MV-4-11 (cell line): ENCODE measurements around the gene RELN.

Source experiments
- DNase-seq: peaks from one replicate; lab custom pipeline; 2025; lab: John Stamatoyannopoulos, UW

RELN gene

DNA sequence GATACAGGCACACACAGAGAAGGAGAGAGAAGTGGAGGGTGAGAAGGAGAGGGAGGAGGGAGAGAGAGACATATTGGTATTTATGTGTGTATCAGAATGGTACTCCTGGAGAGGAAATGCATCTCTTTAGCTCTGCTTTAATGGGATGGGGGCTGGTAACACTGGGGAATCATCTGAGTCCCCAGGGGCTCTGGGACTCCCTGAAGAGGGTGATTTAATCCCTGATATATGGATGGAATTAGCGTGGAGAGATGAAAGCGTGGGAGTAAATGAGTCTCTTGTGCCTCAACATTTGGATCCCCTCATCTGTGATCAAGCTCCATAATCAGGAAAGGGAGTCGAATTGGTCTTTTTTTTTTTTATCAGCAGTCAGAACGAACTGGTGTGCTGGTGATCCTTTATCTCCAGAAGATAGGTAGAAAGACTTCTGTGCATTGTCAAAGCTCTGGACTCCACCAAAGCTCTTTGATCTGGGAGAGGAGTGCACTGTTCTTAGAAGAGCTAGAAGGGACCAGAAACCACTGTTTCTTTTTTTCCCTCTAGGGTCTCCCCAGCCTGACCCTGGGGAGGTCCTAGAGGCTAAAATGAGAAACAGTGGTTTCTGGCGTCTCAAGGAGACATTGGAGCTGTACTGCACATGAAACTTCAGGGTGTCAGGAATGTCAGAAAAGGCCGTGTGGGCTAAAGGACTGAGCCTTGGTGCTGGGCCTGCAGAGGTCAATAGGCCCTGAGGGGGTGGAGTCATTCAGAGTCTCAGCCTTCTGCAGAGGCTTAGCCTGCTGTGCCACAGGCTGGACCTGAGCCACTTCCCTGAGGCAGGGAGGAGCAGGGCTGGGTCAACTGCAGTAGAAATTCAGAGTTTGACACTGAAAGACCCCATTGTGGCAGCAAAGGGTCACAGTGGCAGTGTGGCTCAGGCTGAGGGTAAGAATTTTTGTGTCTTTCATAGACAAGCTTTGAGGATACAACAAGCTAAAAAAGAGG, 309.0 kb downstream of the RELN start:
- no peak for DNase-seq

DNA sequence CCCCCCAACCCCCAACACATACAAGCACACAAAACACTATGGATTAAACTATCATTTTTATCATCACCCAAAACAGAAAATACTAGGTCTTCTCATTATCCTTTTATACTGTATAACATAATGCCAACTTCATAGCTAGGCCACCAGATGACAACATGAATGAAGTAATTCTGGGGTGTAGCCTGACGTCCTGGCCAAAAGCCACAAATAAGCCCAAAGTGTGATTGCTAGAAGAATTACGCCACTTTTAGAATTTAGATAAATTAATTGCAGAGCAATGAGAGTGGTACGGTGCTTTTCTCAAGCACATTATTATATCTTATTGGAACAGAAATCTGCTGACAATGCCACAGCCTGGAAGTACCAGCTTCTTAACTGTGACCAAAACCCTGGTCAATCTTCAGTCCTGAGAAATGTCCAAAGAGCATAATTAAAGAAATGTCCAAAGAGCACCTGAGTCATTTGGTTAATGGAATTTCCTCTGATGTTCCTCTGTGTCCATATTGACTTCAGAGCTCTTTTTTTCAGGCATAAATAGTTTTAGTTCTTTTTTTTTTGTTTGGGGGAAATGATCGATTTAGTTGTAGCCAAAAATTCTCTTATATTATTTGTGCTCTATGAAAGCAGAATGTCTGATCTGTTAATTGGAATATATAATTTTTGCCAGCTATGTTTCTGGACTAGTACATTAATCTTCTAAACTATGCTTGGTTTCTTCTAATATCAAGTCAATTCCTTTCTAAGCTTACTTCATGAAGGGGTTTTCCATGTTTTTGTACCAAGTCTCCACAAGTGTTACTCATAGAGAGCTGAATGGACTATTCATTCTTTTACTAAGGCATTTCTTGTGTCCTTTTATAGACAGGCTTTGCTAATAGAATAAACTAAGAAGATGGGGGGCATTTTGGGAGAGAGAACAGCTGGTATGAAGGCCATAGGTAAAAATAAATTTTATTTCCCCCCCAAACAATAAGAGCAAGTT, 310.0 kb downstream of the RELN start:
- no peak for DNase-seq

DNA sequence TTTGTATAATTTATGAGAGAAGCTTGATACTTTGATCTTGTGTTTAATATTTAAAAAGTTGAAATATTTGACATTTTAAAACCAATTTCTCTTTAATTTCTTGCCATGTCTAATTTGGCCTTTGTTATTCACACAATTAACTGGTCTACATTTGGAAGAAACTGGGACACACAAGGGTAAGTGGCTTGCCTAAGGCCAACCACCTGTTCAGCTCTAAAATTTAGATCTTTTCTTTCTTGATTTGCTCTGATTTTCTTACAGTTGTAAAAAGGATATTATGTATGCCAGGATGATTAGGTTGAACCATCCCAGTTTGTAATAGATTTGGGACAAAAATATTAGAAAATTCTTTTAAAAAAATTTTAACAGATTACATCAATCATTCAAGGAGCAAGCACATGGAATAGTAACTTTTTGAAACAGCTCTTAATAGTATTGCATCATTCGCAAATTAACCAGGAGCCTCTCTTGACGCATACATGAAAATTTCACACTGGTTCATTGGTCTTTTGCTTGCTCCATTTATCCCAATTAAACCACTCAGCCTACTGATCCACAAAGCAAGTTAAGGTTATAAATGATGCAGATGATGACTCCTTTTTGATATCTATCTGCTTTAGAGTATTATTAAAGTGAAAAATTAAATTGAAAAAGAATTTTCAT, 321.0 kb downstream of the RELN start:
- DNase-seq = no peak

DNA sequence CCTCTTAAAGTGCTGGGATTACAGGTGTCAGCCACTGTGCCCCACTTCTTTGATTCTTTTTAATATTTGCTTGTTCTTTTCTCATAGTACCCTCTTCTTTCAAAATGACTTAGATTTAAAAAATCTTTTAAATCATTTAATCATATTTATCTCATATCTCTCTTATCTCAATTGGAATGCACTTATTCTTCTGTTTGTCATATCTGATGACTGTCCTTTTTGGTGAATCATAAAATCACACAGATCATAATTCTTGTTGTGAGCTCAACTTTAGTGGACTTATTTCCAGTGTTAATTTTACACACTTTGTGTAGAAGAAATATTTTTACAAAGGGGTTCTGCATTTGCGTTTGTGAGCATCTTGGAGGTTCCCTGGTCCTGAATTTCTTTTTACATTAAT, 323.1 kb downstream of the RELN start:
- DNase-seq = no peak

DNA sequence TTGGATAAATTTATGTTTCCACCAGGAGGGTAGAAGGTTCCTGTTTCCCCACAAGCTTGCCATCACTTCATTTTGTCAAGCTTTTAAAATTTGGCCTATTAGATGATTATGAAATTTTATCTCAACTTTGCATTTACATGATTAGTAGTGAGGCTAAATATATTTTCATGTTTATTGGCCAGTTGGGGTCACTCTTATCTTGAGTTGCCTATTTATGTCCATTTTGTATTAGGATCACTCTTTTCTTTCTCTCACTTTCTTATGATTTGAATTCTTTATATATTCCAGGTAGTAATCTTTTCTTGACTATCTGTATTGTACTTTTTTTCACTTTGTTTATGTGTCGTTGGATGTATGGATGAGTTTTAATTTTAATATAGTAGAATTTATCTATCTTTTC, 324.9 kb downstream of the RELN start:
- no peak for DNase-seq

DNA sequence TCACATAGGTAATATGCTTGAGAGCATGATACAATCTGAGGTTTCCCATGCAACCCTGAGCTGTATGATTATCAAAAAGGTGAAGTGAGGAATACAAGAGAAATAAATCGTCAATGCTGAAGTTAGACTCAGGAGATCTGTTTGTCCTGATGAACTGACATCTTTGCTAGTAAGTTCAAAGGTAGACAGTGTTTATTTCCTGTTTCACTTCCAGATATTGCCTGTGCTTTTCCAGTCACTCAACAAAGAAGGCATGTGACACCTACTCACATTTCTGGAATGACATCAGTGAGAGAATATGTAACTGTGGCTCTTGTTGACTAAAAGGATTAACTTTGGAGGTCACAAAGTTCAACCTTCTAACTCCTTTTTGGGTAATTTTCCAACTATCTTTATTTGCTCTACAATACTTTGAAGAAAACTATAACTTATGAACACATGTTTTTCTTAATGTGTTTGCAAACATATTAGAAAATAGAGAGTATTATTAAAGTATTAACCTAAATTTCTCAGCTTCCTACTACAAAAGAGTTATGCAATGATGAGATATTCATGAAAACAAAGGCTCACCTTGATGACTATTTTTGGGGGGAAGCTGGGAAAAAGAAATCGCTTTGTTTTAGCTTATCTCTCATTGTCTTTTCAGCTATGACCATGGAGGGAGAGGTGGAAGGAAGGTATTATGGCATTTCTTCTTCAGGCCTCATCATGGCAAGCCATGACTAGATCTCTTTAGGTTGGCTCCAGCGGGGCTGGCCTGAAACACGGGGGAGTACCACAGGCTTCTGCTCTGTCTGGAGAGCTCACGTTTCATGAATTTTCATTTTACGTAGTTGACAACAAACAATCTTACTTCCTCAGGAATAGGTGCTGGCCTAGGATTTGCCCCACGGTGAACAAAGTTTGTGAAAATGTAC, 328.7 kb downstream of the RELN start:
- no peak for DNase-seq

DNA sequence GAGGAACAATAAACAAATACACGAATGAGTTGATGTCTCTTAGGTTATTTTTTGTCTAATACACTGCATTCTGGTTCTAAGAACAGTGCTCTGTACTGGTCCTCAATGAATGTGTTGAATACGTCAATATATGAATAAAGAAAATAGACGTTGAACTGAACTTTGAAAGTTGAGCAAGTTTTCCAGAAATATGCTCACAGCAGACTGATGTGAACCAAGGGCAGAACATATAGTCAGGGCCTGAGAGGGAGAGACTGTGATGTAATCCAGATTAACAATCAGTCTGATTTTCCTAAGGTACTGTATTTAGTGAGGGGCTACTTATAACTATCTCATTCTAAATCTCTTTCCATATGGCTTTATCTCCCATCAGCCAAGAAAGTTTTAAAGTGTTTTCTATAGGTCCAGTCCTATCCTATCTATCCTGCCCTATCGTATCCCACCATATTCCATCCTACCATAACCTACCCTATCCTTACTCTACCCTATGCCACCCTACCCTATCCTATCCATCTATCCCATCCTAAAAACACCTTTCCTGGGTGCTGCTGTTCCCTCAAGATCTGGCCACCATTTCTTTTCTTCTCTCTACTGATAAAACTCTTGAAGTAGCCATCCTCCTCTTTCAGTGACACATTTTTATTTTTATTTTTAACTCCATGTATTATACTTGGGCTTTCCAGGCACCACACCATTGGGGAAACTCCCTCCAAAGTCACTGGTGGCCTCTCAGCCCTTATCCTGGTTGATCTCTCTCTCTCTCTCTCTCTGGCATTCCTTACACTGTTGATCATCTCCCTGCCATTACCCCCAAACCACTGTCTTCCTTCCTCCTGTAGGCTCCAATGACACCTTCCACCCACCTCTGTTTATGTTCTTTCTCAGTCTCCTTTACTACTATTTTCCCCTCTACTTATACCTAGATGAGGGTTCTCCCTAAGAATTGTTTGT, 331.1 kb downstream of the RELN start:
- DNase-seq = no peak

DNA sequence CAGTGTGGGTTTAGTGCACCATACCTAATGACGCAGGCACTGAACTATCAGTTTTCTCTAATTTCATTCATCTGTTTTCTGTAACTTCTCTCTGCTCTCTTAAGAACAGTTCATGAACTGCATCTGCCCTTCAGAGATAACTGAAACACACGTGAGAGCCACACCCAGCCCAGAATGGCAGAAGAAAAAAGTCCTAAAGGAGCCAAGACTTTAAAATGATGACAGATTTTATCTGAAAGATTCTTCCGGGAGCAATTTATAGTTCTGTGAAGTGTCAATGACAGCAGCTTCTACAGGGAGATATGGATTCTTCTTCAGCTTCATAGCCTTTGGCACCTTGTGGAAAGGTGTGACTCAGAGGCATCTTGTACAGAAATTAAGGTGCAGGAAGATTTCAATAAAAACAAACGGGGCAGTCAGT, 332.0 kb downstream of the RELN start:
- no peak for DNase-seq

DNA sequence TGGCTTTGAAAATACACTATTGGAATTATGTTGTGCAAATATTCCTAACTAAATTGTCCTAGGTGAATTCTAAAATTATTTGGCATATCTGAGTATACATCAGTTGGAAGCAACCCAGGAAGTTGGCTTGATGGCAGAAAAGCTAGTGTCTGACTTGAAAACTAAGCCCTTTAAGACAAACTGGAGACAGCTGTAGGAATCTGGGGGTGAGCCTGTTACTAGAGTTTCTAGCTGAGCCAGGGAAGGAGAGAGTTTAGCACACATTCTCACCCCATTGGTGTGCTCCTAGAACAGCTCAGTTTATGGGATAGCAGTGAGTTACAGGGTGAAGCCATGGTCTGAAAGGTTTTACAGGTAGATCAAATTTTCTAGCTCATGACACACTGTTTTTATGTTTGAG, 333.2 kb downstream of the RELN start:
- no peak for DNase-seq

DNA sequence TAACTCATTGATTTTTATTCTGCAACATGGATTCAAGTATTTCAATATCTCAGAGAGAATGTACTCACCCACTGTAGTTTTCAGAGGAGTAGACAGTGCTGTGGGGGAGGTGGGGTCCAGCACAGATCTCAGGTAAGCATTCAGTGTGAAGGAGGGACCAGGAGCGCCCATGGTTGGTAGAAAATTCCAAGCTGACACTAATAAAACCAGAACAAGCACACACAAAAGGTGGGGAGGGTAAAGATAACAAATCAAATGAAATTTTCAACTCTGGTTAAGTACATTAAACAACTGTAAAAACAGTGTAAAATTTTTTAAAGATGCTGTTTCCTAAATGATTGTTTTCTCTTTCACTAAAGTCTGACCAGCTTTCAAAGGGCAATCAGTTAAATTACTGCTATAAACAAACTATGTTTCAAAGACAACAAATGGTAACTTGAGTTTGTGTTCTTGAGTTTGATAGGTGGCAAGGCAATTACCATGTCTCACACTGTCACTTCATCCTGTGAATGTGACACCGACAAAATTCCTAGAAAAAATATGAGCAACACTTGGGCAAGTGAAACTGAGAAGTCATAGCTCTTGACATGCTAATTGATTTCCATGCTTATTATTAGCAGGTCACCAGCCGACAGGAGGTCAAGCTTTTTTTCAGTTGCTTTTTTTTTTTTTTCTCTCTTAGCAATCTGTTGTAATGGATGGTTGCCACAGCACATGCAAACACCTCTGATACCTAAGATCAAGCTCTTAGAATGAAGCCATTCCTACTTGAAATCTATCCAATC, 337.7 kb downstream of the RELN start:
- no peak for DNase-seq

DNA sequence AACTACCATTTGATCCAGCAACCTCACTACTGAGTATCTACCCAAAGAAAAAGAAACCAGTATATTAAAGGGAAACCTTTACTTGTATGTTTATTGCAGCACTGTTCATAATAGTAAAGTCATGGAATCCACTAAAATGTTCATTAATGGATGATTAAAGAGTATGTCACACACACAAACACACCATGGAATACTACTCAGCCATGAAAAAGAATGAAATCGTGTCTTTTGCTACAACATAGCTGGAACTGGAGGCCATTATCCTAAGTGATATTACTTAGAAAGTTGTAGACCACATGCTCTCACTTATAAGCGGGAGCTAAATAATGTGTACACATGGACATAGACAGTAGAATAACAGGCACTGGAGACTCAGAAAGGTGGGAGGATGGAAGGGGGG, 340.4 kb downstream of the RELN start:
- no peak for DNase-seq

DNA sequence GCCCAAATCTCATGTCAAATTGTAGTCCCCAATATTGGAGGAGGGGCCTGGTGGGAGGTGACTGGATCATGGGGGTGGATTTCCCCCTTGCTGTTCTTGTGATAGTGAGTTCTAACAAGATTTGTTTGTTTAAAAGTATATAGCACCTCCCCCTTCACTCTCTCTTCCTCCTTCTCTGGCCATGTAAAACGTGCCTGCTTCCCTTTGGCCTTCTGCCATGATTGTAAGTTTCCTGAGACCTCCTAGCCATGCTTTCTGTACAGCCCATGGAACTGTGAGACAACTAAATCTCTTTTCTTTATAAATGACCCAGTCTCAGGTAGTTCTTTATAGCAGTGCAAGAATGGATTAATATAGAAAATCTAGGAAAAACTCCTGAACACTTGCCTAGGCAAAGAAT, 341.3 kb downstream of the RELN start:
- no peak for DNase-seq

DNA sequence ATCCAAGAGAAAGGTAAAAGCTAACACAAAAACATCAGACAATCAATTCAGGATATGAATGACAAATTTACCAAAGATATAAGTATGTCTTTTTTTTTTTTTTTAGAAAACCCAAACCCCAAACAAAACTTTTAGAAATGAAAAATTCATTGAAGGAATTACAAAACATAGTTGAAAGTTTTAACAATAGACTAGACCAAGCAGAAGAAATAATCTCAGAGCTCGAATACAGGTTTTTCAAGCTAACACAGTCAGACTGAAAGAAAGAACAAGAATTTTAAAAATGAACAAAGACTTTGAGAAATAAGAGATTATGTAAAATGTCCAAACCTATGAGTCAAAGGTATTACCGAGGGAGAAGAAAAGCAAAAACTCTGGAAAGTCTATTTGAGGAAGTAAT, 345.1 kb downstream of the RELN start:
- no peak for DNase-seq

DNA sequence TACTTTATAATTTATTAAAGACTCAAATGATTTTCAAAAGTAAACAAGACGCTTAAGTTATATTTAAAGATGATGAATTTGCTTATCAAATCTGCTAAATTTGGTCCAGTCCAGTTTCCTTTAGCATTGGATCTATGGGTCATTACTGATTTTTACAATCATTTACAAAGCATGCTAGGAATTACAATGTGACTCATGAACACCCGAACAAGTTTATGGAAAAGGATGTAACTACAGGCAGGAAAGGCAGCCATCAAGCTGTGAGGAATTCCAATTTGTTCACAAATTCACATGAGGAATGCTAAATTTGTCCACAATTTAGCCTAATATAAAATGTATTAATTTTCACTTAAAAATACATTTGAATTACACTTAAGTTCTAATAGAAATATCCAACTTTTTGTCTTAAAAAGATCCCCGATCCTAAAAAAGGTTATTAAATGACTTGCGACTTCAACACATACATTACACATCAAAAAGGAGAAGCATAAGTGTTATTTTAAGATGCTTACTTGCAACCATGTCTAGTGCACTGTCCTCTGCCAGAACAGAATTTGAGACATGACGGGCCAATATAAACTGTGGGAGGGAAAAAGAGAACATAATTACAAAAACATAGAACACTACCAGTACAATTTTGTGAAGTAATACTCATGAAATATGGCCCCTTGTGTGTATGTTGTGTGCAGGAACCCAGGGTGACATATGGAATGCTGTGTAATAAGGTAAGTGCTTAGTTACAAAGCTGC, 349.3 kb downstream of the RELN start:
- DNase-seq = no peak

DNA sequence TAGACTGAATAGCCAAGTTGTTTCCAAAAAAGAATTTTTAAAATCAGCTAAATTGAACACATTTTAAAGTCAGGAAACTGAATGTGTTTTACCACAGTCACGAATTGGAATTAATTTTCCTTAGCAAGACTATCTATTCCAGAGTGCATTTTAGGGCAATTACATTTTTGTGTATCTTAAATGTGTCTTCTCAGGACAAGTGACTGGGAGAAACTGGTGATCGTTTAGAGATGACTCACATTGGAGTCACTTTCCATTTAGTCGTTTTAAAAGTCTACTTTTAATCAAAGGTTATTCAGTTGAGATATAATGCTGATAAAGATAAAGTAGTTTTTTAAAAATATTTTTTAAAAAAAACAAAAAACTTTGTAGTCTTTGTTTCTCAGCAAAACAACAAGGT, 351.7 kb downstream of the RELN start:
- DNase-seq = no peak

DNA sequence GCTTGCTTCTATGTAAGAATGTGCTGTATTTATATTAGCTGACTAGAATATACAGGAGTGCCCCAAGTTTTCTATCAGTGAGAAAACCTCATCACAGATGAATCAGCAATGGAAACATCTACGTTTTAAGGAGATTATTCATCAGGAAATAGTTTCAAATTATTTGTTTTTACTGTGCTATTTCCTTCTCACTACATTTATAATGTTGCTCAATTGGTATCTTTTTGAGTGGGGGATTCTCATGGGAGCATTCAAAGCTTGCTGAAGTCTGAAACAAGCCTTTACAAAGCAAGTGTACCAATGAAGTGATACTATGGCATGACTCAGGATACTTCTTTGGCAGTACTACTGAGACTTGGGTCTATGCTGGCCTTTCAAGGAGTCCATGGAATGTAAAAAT, 352.4 kb downstream of the RELN start:
- DNase-seq = no peak

DNA sequence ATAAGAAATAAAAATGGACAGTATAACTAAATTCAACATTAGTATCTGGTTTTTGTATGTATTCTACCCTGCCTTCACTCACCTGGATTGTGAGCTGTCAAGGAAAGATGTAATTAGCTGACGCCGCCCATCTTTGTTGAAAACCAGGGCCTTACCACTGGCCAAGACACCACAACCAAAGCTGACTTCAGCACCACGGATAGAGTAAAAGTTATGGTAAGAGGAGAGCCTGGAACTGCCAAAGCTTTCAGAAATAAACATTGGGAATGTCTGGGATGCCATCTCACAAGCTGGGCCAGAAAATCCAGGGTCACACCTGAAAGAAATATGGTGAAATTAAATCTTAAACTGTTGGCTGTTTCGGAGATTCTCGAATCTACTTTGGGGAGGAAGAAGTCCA, 353.3 kb downstream of the RELN start:
- DNase-seq = no peak

DNA sequence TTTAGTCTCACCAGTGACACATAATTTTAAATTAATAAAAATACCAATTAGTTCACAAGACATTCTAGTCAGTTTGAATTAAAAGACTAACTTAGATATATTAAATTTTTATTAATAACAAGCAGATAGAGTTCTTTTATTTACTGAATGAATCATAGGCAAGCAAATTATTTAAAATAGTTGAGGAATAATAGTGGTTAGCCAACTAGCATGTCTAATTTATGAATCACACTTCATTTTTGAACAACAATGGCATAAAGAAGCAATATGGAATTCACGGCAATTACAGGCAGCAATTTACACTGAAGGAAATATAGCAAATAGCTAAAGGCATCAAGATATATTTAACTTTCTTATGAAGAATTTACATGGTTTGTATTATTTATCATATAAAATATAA, 356.5 kb downstream of the RELN start:
- DNase-seq = no peak
